AG04450 (cell line): ENCODE measurements around the gene CPLX1. TPM values are rescaled to one million over a fixed set of nuclear protein-coding genes. Genes with fewer than 3 reads are reported as not detected.

Experiments
- CTCF ChIA-PET: fragments of 300-600, 350-600 bp; formaldehyde crosslinking; extraction: SDS; loops from one replicate; lab custom pipeline; 2022; ENCODE audit warnings: antibody characterized with exemption, inconsistent platforms; lab: Charles Lee
- POLR2A ChIA-PET: fragments of 350-600 bp; formaldehyde crosslinking; extraction: SDS; loops from one replicate; lab custom pipeline; 2021; ENCODE audit warnings: antibody characterized with exemption, inconsistent platforms; lab: Yijun Ruan, JAX
- DNase-seq: peaks from one replicate; pipeline ENCODE4 v3.0.0-alpha.2; 2011; ENCODE audit warnings: low read depth, low spot score
- H3K27ac ChIP-seq: one replicate; pipeline ENCODE4 v1.5.1; 2012; ENCODE audit warnings: low read depth, low read length, control low read depth
- H3K27me3 ChIP-seq: one replicate; pipeline ENCODE4 v1.6.0; 2012; ENCODE audit warnings: low read length; ENCODE audit not compliant: control insufficient read depth, insufficient read depth
- H3K4me3 ChIP-seq: 2 replicates; pipeline ENCODE4 v1.5.1; 2011; ENCODE audit warnings: mild to moderate bottlenecking, low read depth, low read length, control low read depth
- H3K9me3 ChIP-seq: 2 replicates; pipeline ENCODE4 v1.5.1; 2012; ENCODE audit warnings: low read length; ENCODE audit not compliant: control insufficient read depth, insufficient read depth
- polyA plus RNA-seq: library from polyadenylated mRNA; depleted of rRNA; stranded (reverse); fragments of >200 nt; gene quantifications from 2 replicates; pipeline ENCODE4 v1.2.3, GENCODE V29; 2011
- TF ChIP-seq, protein P1 (sequence below): IDR thresholded peaks from 2 replicates; pipeline ENCODE4 v1.5.1; 2011; ENCODE audit warnings: low read depth, low read length, control low read depth, inconsistent platforms

Gene CPLX1
- polyA plus RNA-seq, 1 experiment: not detected

DNA sequence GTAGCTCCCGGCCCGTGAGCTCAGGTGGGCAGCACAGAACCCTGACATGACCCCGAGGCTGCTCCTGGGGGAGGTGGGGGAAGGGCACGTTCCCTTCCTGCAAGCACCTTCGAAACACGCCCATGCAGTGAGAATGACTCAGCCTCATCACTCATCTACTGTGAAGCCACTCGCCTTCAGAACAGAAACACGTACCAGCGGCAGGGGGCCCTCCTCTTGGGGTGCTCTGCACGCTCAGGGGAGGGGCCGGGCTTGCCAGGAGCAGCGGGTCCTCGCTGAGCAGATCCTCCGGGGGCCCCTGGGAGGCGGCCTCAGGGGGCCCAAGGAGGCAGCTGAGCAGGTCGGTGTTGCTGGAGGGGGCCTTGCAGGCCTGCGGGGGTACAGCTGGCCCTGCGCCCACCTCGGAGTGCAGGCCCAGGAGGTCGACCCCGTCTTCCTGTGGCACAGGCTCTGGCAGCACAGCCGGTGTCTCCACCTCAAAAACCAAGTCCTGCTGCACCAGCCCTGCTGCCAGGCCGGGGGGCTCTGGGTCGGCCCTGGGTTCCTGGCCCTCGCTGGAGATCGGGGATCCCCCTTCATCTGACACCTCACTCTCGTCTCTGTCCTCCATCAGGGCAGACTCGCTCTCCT, 40.9 kb upstream of the CPLX1 start:
- no peak for DNase-seq
- H3K27me3 ChIP-seq: no peaks in the 10 kb centered on the region
- H3K9me3 ChIP-seq: peaks cover 14% of the 10 kb centered on the region; the same call in 1 of the 2 replicates
- TF ChIP-seq, protein P1, sequence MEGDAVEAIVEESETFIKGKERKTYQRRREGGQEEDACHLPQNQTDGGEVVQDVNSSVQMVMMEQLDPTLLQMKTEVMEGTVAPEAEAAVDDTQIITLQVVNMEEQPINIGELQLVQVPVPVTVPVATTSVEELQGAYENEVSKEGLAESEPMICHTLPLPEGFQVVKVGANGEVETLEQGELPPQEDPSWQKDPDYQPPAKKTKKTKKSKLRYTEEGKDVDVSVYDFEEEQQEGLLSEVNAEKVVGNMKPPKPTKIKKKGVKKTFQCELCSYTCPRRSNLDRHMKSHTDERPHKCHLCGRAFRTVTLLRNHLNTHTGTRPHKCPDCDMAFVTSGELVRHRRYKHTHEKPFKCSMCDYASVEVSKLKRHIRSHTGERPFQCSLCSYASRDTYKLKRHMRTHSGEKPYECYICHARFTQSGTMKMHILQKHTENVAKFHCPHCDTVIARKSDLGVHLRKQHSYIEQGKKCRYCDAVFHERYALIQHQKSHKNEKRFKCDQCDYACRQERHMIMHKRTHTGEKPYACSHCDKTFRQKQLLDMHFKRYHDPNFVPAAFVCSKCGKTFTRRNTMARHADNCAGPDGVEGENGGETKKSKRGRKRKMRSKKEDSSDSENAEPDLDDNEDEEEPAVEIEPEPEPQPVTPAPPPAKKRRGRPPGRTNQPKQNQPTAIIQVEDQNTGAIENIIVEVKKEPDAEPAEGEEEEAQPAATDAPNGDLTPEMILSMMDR: no peak
- ChIA-PET POLR2A (no interaction called here), CTCF (no interaction called here)
- no peak overlapping the region for H3K4me3 ChIP-seq
- H3K27ac ChIP-seq: no peak overlapping the region

GRCh38 chr4:866068-866760, 40.3 kb upstream of the CPLX1 start:
- TF ChIP-seq, protein P1: no peak
- H3K4me3 ChIP-seq: no peak overlapping the region
- no peaks in the 10 kb centered on the region for H3K27me3 ChIP-seq
- no peak for DNase-seq
- no peak overlapping the region for H3K27ac ChIP-seq
- peaks cover 14% of the 10 kb centered on the region; the same call in 1 of the 2 replicates for H3K9me3 ChIP-seq
- CTCF ChIA-PET: no interaction called here
- POLR2A ChIA-PET: no interaction called here

- no peak overlapping the region for H3K27ac ChIP-seq
- H3K9me3 ChIP-seq: peaks cover 8% of the 10 kb centered on the region; the same call in 1 of the 2 replicates
- TF ChIP-seq, protein P1: no peak
- ChIA-PET CTCF (no interaction called here), POLR2A (no interaction called here)
- H3K27me3 ChIP-seq: no peaks in the 10 kb centered on the region
- no peak for DNase-seq
- no peak overlapping the region for H3K4me3 ChIP-seq
These were observed 39.6 kb upstream of the CPLX1 start for GRCh38 chr4:865572-865971.

DNA sequence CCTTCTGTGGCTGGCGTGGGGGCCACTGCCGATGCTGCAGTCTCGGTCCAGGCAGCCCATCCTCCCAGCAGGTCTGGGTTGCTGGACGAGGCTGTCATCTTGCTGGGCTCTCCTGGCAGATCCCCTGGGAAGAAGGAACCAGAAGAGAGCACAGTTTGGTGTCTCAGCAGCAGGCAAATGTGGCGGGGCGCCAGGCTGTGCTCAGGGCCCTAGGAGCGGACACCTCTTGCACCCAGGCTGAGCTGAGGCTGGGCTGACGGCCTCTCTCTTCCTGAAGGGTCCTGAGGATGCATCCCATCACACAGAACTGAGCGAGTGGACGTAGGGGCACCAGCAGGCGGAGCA, 39.2 kb upstream of the CPLX1 start:
- Histone ChIP-seq H3K27ac (no peak overlapping the region), H3K4me3 (no peak overlapping the region), H3K9me3 (peaks cover 4% of the 10 kb centered on the region; the same call in 1 of the 2 replicates), H3K27me3 (no peaks in the 10 kb centered on the region)
- TF ChIP-seq, protein P1: no peak
- CTCF ChIA-PET: no interaction called here
- no peak for DNase-seq
- POLR2A ChIA-PET: no interaction called here

GRCh38 chr4:864456-865120, 38.7 kb upstream of the CPLX1 start:
- ChIA-PET CTCF (no interaction called here), POLR2A (no interaction called here)
- Histone ChIP-seq H3K27me3 (no peaks in the 10 kb centered on the region), H3K9me3 (no peaks in the 10 kb centered on the region; the same call in 1 of the 2 replicates), H3K27ac (no peak overlapping the region), H3K4me3 (no peak overlapping the region)
- no peak for DNase-seq
- TF ChIP-seq, protein P1: no peak
